DMS79 treated with DMSO at 0.1 percent for 48 hours (cell line): ENCODE data around the gene DYTN.

Source experiments
- DNase-seq: peaks from one replicate; lab custom pipeline; 2025; lab: John Stamatoyannopoulos, UW

DYTN gene

DNA sequence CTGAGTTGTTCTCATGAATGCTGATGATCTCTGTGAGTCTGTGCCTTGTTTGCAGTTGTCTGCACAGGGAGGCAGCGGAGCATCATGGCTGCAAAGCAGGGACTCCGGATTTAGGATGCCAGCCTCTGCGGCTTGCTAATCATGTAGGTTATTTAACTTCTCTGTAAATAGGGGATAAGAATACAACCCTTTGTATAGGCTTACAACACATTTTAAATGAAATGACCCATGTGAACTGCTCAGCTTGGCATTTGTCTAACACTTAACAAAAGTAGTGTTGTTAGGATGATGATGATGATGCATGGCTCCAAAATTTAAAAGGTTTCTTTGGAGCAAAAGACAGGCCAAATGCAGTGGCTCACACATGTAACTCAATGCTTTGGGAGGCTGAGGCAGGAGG is 19.4 kb downstream of the DYTN start:
- DNase-seq = no peak

DNA sequence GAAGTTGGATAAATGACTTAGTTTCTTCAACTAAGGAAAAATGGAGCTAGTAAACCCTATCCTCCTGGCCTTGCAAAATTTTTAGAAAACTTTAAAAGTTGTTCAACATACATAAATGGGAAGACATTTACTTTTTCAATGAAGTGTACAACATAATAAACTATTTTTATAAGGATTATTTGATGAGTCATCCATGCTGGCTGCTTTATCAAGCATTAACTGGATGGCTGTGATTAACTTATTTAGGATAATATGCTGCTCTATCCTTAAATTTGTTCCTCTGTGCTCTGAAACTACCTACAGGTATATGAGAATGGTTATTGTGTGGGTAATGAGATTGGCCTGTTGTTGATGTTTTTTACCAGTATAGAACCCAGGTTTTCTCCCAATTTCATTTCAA is 21.3 kb downstream of the DYTN start:
- no peak for DNase-seq

DNA sequence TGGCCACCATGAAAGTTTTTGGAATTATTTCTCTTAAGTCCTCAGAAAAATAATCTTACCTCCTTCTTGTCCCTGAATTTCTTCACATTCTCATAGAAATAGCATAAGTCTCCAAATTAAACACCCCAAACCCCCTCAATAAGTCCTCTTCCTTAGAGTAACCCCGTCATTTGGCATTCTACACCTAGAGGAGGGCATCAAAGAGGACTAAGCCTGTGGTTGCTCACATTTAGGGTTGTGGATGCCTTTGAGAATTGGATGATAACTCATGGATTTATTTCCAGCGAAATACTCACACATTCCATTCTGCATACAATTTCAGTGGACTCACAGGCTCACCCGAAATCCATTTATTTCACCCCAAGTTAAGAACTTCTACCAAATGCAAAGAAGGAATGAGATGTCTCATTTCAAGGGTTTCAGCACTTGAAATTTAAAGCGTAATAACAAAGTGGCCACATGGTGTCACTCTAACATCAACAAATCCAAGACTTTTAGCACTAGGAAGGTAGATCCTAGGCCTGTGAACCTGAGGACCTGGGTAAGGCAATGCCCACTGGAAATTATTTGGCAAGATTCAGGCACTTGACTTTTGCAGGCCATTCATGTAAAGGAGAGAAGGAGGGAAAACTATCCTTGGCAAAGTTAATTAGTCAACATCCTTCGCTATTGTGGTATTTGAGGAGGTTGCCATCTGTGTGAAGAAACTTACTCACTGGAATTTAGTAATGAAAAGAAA is 24.6 kb downstream of the DYTN start:
- peak; percentile 80 for DNase-seq

DNA sequence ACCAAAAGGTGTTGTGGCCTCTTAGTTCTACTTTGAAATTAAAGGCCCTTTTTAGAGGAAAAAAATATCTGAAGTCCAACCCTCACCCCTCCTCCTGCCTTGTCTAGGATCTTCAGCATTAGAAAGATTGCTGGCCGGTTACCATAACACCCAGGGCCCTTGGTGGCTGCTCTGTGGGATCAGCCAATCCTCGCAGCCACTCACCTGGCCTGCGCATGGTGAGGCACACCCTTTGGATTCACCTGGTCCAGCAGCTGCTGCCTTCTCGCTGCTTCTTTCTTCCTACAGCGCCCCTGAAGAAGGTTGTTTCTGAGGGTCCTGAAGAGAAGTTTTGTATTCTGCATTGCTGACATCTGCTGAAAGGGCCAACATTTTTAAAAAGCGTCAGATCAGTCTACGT is 25.2 kb downstream of the DYTN start:
- peak; percentile 13 for DNase-seq

DNA sequence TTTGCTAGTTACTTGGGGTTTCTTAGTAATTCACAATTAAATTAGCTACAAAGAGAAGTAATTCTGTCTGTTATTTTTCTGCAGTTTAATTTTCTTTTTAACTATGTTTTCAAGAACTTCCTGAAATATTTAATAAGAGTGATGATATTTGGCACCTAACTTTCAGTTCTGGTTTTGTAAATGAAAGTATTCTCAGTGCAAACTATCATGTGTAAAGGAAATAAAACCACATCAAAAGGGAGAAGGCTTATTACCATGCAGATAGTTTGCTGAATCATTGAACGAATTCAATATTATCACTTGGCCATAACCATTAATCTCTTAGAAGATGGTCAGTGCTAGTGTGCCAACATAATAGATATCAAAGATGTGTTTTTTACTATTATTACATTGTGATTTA is 29.2 kb downstream of the DYTN start:
- no peak for DNase-seq

DNA sequence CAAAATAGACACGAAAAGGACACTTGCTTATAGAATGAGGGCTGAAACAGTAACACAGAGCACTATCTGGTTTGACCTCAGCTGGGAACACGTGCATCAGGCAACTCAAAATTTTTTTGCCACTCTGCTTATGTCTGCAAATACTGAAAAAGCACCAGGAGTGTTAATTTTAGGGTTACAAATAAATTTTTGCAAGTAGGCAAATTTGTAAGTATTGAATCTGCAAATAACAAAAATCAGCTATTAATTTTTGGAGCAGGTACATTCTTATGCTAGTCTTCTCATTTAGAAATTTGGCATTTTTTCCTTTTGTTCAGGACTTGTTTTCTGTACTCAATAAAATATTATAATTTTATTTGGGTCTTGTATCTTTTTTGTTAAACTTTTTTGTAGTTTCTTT is 29.7 kb downstream of the DYTN start:
- no peak for DNase-seq

DNA sequence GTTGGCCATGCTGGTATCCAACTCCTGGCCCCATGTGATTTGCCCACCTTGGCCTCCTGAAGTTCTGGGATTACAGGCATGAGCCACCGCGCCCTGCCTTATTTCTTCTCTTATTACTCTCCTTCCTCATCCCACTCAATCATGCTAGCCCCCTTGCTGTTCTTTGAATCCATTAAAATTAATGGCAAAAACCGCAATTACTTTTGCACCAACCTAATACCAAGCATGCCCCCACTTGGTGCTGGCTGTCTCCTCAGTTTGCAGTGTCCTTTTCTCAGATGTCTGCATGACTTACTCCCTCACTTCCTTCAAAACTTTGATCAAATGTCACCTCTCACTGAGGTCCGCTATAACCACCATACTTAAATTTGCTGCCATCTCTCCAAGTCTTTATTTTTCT is 34.6 kb downstream of the DYTN start:
- no peak for DNase-seq

DNA sequence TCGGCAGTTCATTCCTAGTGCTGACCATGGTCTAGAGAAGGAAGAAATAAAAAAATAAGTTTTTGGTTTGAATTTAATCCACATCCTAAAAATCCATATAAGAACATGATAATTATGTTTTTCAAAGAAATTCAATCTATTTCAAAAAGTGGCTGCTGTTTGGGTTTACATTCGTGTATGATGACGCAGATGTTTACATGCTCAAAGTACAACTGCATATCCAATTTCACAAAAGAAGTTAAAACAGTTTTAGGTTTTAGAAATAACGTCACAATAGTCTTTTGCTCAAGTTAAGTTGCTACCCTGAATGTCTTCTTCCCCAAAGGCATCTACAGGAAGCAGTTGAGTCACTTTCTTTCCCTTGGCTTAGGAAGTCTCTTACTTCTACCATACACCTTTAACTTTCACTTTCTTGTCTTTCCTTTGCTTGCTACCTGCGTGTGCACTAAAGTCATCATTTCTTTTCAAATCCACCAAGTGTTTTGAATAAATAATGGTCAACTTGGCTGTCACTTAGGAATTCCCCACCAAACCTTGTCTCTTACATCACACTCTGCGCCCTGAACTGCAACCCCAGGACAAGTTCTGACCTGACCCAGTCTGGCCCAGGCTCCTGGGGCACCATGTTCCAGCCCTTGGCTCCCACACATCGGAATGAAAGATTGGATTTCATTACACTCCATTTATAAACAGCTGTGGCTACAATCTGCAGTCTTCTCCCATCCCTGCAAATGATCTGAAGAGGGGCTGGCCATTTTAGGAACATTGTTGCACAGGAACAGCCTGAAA is 47.5 kb downstream of the DYTN start:
- DNase-seq = no peak

DNA sequence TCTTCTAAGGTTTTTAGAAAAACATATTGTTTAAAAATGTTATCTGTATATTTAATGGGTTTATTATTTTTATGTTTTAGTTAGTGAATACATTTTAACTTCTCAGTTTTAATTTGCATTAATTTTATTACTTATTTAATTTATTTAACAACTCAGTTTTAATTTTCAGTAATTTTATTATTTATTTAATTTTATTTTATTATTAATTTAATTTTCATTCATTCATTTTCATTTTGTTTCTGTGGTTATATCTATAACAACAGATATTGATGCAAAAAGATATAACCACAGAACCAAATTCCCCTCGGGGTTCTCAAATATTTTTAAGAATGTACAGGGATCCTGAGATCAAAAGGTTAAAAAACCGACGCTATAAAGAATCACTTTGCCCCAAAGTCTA is 52.9 kb downstream of the DYTN start:
- no peak for DNase-seq

DNA sequence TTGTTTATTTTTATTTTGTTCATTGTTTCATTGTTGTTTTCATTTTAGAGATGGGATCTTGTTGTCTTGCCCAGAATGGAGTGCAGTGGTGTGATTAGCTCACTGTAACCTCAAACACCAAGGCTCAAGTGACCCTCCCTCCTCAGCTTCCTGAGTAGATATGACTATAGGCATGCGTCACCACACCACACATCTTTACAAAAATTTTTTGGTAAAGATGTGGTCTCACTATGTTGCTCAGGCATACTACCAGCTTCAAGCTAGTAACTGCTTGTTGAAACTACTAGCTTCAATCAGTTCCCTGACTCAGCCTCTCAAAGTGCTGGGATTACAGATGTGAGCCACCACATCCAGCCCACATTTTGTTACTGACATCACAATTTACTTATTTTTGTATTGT is 61.1 kb downstream of the DYTN start:
- no peak for DNase-seq

DNA sequence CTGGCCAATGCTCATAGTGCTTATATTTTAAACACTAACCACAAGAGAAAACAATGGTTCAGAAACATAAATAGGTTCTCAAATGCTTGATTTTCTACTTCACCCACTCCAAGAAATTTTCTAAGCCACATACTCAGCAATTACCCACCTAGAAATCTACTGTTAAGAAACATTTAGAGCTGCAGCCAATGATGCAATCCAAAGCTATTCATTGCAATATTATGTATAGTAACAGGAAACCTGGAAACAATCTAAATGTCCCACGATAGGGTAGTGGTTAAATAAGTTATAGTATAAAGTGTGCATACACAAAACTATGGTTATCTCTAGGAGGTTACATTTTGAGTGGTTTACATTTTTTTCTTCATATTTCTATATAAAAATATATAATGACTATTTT is 70.2 kb downstream of the DYTN start:
- DNase-seq = no peak

DNA sequence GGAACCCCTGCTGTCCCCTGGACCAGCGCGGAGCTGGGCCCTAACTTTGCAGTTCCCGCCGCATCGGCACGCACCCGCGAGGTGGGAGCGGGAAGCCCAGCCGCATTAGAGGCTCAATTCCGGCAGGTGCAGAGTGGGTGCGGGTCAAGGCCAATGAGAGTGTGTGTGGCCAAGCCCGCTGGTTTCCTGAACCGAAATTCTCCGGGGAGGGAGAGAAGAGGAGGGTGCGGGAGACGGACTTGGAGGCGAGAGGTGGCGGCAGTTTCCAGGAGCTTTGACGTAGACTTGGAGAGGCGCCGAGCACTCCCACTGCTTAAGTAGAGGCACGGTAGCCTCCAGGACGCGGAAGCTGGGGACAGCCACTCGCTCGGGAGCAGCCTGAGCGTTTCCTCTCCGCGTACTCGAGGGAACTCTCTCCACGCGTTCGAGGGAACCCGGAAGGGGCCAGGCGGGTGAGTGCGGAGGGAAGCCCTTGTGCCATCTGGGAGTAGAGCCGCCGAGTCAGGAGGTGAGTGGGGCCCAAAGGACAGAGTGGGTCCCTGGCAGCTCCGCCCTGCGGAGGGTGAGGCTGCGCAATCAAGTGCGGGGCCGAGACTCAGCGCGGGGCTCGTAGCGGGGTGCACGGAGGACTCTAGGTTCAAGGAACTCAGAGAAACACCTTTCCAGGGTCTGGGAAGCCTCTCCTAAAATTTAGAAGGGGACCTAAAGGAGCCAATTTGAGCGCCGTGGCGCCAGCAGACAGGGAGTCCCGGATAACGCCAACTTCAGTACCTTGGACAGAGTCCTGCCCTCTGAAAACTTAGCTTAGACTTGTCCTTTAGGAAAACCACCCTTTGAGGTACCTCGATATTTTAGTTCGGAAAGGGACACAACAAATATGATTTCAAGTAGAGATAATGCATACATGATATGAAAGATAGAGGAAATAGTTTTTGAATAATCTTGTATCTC is 75.8 kb downstream of the DYTN start, which contains the start of gene FAM237A:
FAM237A (plus strand) TSS at position 413 of the 951 bp plus-strand sequence. CDS start 1,750 bp downstream, outside the sequence.
- no peak for DNase-seq

DNA sequence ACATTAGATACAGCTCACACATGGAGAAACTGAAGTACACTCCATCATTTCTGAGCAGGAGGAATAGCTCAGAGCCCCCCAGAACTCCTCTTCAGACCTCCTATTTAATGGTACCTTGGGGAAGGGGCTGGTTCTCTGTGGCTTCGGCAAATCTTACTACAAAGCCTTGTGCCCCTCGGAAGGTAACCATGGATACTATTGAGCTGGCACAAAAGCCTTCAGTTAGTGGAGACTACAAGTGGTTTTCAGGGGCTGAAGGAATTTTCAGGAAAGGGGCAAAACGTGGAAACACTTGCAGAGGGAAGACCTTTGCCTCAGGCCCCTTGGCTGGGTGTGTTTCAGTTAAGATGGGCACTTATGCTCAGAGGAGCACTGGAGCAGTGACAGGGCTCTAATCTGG is 77.0 kb downstream of the DYTN start:
- no peak for DNase-seq

DNA sequence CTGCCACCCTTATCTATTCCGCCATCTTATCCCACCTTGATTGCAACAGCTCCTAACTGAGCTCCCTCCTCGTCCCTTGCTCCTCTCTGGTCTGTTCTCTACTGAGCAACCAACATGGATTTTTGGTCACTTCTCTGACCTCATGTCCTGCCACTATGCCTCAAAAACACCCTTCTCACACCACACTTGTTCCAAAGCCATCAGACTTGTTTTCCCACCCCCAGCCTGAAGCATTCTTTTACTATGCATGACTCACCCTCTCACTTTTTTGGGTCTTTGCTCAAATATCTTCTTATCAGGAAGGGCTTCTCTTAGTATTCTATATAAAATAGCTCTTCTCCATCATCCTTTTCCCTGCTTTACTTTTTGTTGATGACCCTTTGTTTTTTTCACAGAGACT is 78.6 kb downstream of the DYTN start:
- no peak for DNase-seq

DNA sequence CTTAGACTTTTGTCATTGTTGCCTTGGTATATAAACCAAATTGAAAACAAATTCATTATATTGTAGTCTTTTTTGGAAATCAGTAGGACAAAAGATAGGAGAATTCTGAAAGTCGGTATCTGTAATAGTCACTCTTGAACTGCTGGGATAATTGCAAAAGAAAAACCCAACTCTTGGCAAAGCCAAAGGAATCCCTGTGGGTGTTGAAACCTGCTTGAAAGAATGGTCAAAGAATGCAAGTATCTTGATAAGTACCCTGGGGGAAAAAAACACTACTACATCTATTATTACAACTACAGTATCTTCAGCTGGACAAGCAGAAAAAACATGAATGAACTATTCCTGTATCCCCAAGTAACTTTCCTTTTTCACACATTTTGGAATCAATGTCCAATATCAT is 83.2 kb downstream of the DYTN start:
- DNase-seq = no peak

DNA sequence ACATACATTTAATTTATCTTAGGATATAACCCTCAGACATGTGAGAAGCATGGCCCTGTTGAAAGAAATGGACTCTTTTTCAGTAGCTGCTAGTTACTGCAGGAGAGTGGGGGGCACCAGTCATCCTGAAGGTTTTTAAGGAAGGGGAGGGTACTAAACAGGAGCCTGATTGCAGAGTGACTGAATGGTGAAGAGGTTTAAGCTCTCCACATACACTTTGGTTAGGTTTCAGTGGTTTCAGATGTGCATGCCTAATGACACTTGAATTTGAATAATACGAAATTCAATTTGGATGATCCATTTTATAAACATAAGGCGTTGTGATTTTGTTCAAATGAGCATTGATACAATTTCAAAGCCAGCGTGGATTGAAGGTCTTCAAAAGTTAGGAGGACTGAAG is 86.9 kb downstream of the DYTN start:
- no peak for DNase-seq

DNA sequence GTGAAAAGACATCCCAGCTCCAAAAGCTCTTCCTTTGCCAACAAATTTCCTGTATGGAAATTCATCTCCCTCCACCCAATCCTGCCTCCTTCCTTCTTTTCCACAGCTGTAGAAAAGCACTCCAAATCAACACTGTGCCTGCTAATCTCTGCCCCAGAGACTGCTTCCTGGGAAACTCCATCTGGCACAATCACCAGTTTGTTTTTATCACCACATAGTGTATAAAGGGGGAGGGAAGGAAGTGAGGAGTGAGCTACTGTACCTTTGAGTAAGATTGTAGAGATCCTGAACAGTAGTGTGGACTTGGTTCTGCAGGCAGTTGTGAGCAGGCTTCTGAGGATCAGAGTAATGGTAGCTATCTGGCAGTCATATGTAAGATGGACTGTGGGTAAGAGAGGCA is 90.6 kb downstream of the DYTN start:
- DNase-seq = no peak

DNA sequence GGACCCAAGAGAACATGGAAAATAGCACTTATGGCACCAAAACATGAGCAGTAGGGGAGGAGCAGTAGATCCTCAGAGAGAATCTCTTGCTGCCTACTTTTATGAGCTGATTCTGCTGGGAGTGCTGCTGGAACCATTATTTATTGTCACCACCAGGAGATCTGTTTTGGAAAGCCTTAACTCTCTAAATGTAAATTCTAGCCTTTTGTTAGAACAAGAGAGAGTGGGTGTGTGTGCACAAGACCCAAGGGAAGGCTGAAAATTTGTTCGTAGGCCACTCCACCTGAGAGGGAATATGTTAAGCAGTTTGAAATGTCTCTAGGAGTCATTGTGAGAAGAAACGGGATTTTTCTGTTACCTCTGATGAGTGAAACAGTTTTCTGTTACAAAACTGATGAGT is 92.1 kb downstream of the DYTN start:
- DNase-seq = no peak

DNA sequence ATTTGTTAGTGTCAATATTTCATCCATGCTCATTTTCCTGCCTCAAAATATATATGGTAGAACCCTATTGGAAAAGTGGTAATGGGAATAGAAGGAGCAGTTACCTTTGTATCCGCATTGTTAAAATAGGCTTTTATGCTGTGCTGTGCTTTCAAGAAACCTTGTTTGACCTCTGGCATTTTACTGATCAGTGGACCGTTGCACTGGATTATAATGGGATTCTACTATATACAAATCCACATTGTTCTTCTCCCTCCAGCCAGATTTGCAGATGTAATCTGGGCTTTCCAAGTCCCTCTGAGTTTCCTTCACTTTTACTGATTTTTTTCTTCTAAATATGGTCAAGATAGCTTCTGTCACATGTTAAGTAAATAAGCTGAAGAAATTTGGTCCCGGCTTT is 99.2 kb downstream of the DYTN start:
- no peak for DNase-seq

DNA sequence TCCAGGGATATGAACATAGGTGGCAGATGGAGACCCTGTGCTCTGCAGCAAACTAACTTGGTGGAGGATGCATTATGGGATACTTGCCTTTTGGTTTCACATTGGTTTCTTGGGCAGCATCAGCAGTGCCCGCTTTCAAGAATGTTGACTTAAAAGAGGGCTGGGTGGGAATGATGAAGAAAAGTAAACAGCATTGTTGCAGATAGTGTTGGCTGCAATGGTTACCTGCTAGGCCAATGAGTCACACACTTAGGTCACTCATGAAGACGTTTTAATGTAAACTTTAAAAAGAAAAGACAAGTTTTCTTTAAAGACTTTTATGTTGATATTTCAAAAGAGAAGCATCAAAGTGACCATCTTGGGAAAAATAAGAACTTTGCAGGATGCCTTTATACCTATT is 102.0 kb downstream of the DYTN start:
- no peak for DNase-seq

DNA sequence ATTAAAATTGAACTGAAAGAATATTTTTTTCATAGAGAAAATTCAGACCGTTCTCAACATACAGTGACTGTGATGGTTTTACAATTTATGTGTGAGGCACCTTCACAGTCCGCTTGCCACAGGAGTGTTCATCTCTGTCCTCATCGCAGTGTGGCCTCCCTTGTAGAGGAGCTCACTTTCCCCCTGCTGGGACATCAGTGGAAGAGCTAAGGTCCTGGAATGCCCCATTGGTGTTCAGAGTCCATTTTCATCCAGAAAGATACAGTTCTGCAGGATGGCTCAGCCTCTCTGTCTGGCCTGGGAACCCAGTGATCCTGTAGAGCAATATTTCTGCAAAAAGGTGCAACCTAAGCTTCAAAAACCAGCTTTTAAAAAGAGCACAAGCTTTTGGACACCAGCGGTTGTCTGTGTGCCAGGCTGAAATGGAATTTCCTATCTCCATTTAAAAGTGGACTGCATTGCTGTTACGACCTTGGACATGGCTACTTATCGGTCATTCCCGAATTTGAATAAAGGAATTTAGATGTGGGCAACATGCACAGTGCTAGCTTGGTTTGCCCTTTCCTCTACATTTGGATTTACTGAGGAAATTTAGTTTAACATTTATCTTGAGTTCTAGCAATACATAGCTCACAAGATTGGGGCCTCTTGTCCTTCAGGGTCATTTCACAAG is 102.6 kb downstream of the DYTN start:
- no peak for DNase-seq

DNA sequence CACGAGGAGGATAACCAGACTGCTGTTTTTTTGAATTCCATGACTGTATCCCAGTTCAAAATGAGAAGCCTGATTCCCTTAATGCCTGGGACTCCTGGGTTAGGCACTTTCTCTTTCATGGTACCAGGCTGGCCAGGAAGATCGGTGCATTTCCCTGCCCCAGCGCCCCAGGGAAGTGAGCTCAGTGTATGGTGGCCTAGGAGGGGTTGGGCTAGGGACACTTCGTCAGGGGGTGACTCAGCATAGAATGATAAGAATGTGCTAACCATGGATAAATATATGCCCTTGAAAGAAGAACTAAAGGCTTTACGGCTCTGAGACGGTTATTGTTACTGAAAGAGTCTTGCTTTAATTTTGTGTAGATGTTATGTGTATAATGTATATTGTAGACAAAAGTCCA is 103.4 kb downstream of the DYTN start:
- DNase-seq = no peak
